Kidney (tissue), 14 donors: ENCODE results near the gene ZNF76. TPM values are rescaled to one million over a fixed set of nuclear protein-coding genes. Genes with fewer than 3 reads are reported as not detected.

ENCODE experiments used
- DNase-seq, 5 donors: peaks; one replicate each; pipeline ENCODE4 v3.0.0-alpha.2; 2013 to 2020
- FAIRE-seq: peaks from 2 replicates; lab custom pipeline; 2012; peaks lifted over from hg19 to GRCh38; lab: Jason Lieb, UNC
- H3K27ac ChIP-seq, 2 donors: one replicate each; pipeline ENCODE4 v1.7.0; 2013; ENCODE audit warnings: low read depth in 2 of 2, low read length in 2 of 2, inconsistent platforms in 1 of 2
- H3K27me3 ChIP-seq: one replicate; pipeline ENCODE4 v1.7.1; 2013; ENCODE audit warnings: low read length, inconsistent platforms; ENCODE audit not compliant: control insufficient read depth, insufficient read depth
- H3K36me3 ChIP-seq, 3 donors: one replicate each; pipeline versions ENCODE4 v1.7.0 to v1.7.1; 2013; ENCODE audit warnings: low read length in 3 of 3, control low read depth in 1 of 3, inconsistent platforms in 1 of 3; ENCODE audit not compliant: insufficient read depth in 3 of 3, control insufficient read depth in 2 of 3
- H3K4me1 ChIP-seq, 3 donors: one replicate each; pipeline versions ENCODE4 v1.7.0 to v1.7.1; 2013; ENCODE audit warnings: low read length in 3 of 3, inconsistent platforms in 1 of 3, low read depth in 1 of 3; ENCODE audit not compliant: control insufficient read depth in 2 of 3, insufficient read depth in 2 of 3
- H3K4me3 ChIP-seq, 3 donors: one replicate each; pipeline versions ENCODE4 v1.7.0 to v1.8.1; 2013; ENCODE audit warnings: low read length in 3 of 3, control low read depth in 1 of 3, inconsistent platforms in 1 of 3
- H3K9ac ChIP-seq, 3 donors: one replicate each; pipeline versions ENCODE4 v1.7.0 to v1.7.1; 2013; ENCODE audit warnings: low read length in 3 of 3, control low read depth in 1 of 3, inconsistent platforms in 1 of 3
- H3K9me3 ChIP-seq, 3 donors: one replicate each; pipeline versions ENCODE4 v1.7.0 to v1.7.1; 2013; ENCODE audit warnings: low read length in 3 of 3, control low read depth in 1 of 3, inconsistent platforms in 1 of 3; ENCODE audit not compliant: control insufficient read depth in 2 of 3, insufficient read depth in 1 of 3
- CTCF ChIP-seq: IDR thresholded peaks from 3 replicates; pipeline ENCODE4 v1.5.1; 2012; ENCODE audit warnings: mild to moderate bottlenecking, moderate library complexity, borderline replicate concordance; ENCODE audit not compliant: insufficient read depth; ENCODE audit errors: extremely low read depth
- intact Hi-C: fragments of 100-400 bp; cut with DNase I; formaldehyde crosslinking; loops from one replicate; pipeline ENCODE4 v1.11.1; 2022
- polyA plus RNA-seq: library from polyadenylated mRNA; stranded (reverse); fragments of 350-450 nt; fragmentation: Illumina TruSeq; extraction: RNeasy Lipid Tissue Mini Kit (QIAGEN cat#74804); gene quantifications from one replicate; pipeline ENCODE4 v1.2.3, GENCODE V29; 2014; ENCODE audit warnings: low read depth, low replicate concordance; ENCODE audit not compliant: insufficient read depth
- total RNA-seq: library from RNA; stranded (reverse); fragmentation: NEBNext Ultra II Directional; extraction: Animal tissue kit (Norgen Biotek cat#: 25700); gene quantifications from one replicate; pipeline ENCODE4 v1.2.1, GENCODE V29; 2021
- donor health status: control.
- donor health status: control.
- donor health status: control.
- donor health status: control.
- donor health status: control.
- donor health status: DM: yes; HTN: yes; CAD: no.
- donor health status: Normal renal cell carcinoma (clear cell type).

The ZNF76 gene
- total and polyA plus RNA-seq, 2 donors from 2014 or later = 29.1 to 49.2 TPM

DNA sequence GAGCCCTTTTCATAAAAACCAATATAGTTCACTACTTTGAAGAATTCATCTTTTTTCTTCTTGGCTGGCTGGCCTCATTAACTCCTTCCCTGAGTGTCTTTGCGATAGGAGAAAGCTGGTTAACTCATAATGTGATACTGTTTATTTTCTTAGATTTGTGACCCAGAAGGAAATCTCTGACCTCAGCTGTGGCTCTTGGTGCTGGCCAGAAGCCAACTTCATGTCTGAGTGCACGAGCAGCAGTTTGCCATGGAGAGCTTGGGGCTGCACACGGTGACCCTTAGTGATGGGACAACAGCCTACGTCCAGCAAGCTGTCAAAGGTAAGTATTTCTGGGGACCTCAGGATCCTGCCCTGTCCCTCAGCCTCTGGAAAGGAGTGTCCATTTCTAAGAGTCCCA, 21.4 kb downstream of the ZNF76 start:
- Histone ChIP-seq H3K27me3 (no peaks in the 10 kb centered on the region), H3K4me1 (peaks cover 0 to 7% (median 0%) of the 10 kb centered on the region in 3 donors), H3K27ac (no peak overlapping the region), H3K4me3 (no peak overlapping the region), H3K36me3 (peaks cover 4 to 25% (median 13%) of the 10 kb centered on the region in 3 donors), H3K9ac (no peak overlapping the region), H3K9me3 (no peaks in the 10 kb centered on the region)
- no peak for FAIRE-seq
- TF ChIP-seq CTCF = no peak
- intact Hi-C loops = no loop called here
- peak in 3 of 5 donors; percentile 54 to 74 (median 71) for DNase-seq

DNA sequence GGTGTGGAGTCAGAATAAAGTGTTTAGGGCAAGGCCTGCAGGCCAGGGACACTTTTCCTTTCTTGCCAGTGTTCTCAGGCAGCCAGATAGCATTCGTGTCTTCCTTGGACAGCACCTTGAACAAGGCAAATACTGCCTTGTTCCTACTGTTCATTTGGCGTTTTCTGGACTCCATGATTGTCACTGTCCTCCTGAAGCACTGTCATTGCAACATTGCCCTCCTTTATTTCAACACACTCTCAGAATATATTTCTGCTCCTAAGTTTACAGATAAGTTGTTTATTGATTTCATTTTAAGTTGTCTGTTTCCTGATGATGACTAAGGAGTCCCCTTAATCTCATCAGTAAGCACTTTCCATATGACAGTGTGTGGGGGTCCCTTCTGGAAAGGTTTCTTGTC, 22.9 kb downstream of the ZNF76 start:
- Histone ChIP-seq H3K4me3 (no peak overlapping the region), H3K27ac (no peak overlapping the region), H3K27me3 (no peaks in the 10 kb centered on the region), H3K9me3 (no peaks in the 10 kb centered on the region), H3K9ac (no peak overlapping the region), H3K36me3 (peaks cover 4 to 40% (median 26%) of the 10 kb centered on the region in 3 donors), H3K4me1 (peaks cover 0 to 7% (median 0%) of the 10 kb centered on the region in 3 donors)
- TF ChIP-seq CTCF = no peak
- DNase-seq (no peak), FAIRE-seq (no peak)
- intact Hi-C loops = no loop called here

DNA sequence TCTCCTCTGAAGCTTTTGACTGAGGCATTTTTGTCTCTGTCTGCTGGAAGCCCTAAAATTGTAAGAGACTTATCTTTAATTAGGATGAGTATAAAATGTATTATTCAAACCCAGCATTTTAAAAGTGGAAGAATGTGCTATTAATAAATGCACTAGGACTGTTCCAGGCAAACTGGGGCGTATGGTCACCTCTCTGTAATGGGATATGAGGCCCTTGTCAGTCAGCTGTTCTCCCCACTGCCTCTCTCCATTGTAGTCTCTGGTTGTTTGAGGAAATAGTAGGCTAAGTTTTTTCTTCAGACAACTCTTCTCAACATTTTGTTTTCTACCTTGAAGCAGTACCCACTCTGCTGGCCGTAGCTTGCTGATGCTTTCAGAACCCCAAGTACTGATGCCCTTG, 23.8 kb downstream of the ZNF76 start:
- Histone ChIP-seq H3K27me3 (no peaks in the 10 kb centered on the region), H3K9me3 (no peaks in the 10 kb centered on the region), H3K4me1 (peaks cover 0 to 7% (median 0%) of the 10 kb centered on the region in 3 donors), H3K9ac (no peak overlapping the region), H3K4me3 (no peak overlapping the region), H3K36me3 (peaks cover 4 to 49% (median 34%) of the 10 kb centered on the region in 3 donors), H3K27ac (no peak overlapping the region)
- intact Hi-C loops = no loop called here
- DNase-seq (no peak), FAIRE-seq (no peak)
- no peak for TF ChIP-seq CTCF
